Activated CD4-positive, alpha-beta T cell treated with anti-CD3 and anti-CD28 coated beads, Interleukin-2, amount 10 ng/mL, durations not matched to agents 24 days and 14 days (primary cell): Measurements from ENCODE around the gene YWHAG. TPM values are rescaled to one million over a fixed set of nuclear protein-coding genes. Genes with fewer than 3 reads are reported as not detected.
"Not testable (repeated sequence)": the region's sequence is repeated elsewhere in the genome, so short reads cannot be mapped to it uniquely, and the experiment has no call there.

Experiments used
- DNase-seq: peaks from one replicate; pipeline ENCODE4 v3.0.0; 2022
- H3K27ac Mint-ChIP-seq: one replicate; pipeline ENCODE4 v1.8.0; 2022; ENCODE audit warnings: mild to moderate bottlenecking, mixed read lengths
- H3K27me3 Mint-ChIP-seq: one replicate; pipeline ENCODE4 v1.8.0; 2022; ENCODE audit warnings: mixed read lengths
- H3K36me3 Mint-ChIP-seq: one replicate; pipeline ENCODE4 v1.8.0; 2022; ENCODE audit warnings: low read depth, mild to moderate bottlenecking, mixed read lengths
- H3K4me1 Mint-ChIP-seq: one replicate; pipeline ENCODE4 v1.8.0; 2021; ENCODE audit warnings: mixed read lengths
- H3K4me3 Mint-ChIP-seq: one replicate; pipeline ENCODE4 v1.8.0; 2022; ENCODE audit warnings: mild to moderate bottlenecking, moderate library complexity, mixed read lengths
- H3K9me3 Mint-ChIP-seq: one replicate; pipeline ENCODE4 v1.8.0; 2021; ENCODE audit warnings: mixed read lengths
- intact Hi-C: fragments of 100-400 bp; cut with micrococcal nuclease; formaldehyde crosslinking; loops from one replicate; pipeline ENCODE4 v1.15.1; 2023
- total RNA-seq: library from RNA; stranded (reverse); gene quantifications from 2 replicates; pipeline ENCODE4 v1.2.3, GENCODE V29; 2022

YWHAG gene
- total RNA-seq, 1 donor from 2014 or later, result 183 TPM

GRCh38 chr7:76301000-76301399, 57.8 kb downstream of the YWHAG start:
- H3K27me3 Mint-ChIP-seq, result peaks cover 9% of the 10 kb centered on the region
- peaks cover 16% of the 10 kb centered on the region for H3K4me1 Mint-ChIP-seq
- H3K4me3 Mint-ChIP-seq, result no peak overlapping the region
- peaks cover 11% of the 10 kb centered on the region for H3K36me3 Mint-ChIP-seq
- intact Hi-C loops, result no loop called here
- H3K9me3 Mint-ChIP-seq, result no peaks in the 10 kb centered on the region
- no peak for DNase-seq
- H3K27ac Mint-ChIP-seq, result no peak overlapping the region

GRCh38 chr7:76300166-76300731, 58.5 kb downstream of the YWHAG start:
- intact Hi-C loops, result no loop called here
- no peak overlapping the region for H3K4me3 Mint-ChIP-seq
- H3K27me3 Mint-ChIP-seq, result peaks cover 9% of the 10 kb centered on the region
- peaks cover 11% of the 10 kb centered on the region for H3K36me3 Mint-ChIP-seq
- H3K27ac Mint-ChIP-seq, result no peak overlapping the region
- H3K9me3 Mint-ChIP-seq, result no peaks in the 10 kb centered on the region
- no peak for DNase-seq
- peaks cover 16% of the 10 kb centered on the region for H3K4me1 Mint-ChIP-seq

DNA sequence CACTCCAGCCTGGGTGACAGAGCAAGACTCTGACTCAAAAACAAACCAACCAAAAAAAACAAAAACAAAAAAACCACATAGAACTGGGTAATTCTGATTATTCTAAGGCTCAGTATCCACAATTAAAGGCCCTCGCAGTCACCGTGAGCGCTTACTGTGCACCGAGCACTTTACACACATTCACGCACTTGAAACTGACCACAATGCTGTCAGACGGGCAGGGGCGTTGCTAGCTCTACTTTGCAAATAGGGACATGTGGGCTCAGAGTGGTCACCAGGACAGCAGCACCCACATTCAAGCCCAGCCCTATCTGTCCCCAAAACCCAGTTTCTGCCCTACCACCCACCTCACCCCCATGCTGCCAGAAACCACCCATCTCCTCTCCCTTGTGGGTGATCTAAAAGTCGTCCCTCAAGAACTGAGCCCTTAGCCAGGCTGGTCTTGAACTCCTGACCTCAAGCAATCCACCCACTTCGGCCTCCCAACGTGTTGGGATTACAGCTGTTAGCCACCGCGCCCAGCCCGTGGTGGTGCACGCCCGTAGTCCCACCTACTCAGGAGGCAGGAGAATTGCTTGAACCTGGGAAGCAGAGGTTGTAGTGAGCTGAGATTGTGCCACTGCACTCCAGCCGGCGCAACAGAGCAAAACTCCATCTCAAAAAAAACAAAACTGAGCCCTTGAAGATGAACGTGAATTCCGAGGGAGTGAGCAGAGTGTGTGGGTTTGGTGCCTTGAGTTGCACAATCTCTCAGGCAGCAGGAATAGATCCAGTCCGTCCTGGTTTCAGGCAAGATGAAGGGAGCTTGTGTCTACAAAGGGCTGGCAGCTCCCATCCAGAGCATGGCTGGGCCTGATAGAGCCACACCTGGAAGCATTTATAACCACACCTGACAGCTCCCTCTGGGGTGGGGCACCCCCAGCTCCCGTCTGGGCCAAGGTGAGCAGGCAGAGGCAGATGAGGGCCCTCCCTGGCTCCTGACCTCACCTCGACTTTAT, 61.7 kb downstream of the YWHAG start:
- Mint-ChIP-seq H3K27ac (no peak overlapping the region), H3K9me3 (no peaks in the 10 kb centered on the region), H3K4me3 (no peak overlapping the region), H3K27me3 (peaks cover 3% of the 10 kb centered on the region), H3K4me1 (peaks cover 3% of the 10 kb centered on the region), H3K36me3 (no peaks in the 10 kb centered on the region)
- intact Hi-C loops, result no loop called here
- no peak for DNase-seq

GRCh38 chr7:76294344-76295024, 64.3 kb downstream of the YWHAG start:
- intact Hi-C loops, result no loop called here
- no peaks in the 10 kb centered on the region for H3K36me3 Mint-ChIP-seq
- H3K9me3 Mint-ChIP-seq, result no peaks in the 10 kb centered on the region
- no peaks in the 10 kb centered on the region for H3K27me3 Mint-ChIP-seq
- no peak for DNase-seq
- peaks cover 14% of the 10 kb centered on the region for H3K4me1 Mint-ChIP-seq
- no peak overlapping the region for H3K4me3 Mint-ChIP-seq
- H3K27ac Mint-ChIP-seq, result no peak overlapping the region

GRCh38 chr7:76293407-76293901, 65.3 kb downstream of the YWHAG start:
- H3K27me3 Mint-ChIP-seq, result no peaks in the 10 kb centered on the region
- intact Hi-C loops, result no loop called here
- H3K36me3 Mint-ChIP-seq, result no peaks in the 10 kb centered on the region
- peaks cover 16% of the 10 kb centered on the region for H3K4me1 Mint-ChIP-seq
- H3K27ac Mint-ChIP-seq, result peak overlapping the region; percentile 19
- no peaks in the 10 kb centered on the region for H3K9me3 Mint-ChIP-seq
- no peak overlapping the region for H3K4me3 Mint-ChIP-seq
- DNase-seq, result no peak

GRCh38 chr7:76292911-76293310, 65.9 kb downstream of the YWHAG start:
- peaks cover 16% of the 10 kb centered on the region for H3K4me1 Mint-ChIP-seq
- H3K27me3 Mint-ChIP-seq, H3K27ac Mint-ChIP-seq, intact Hi-C loops, DNase-seq, H3K9me3 Mint-ChIP-seq, H3K36me3 Mint-ChIP-seq, H3K4me3 Mint-ChIP-seq: not testable (repeated sequence)

GRCh38 chr7:76292213-76292573, 66.6 kb downstream of the YWHAG start:
- Mint-ChIP-seq H3K4me1 (peaks cover 16% of the 10 kb centered on the region), H3K27me3 (no peaks in the 10 kb centered on the region), H3K4me3 (peak overlapping the region; percentile 15), H3K36me3 (no peaks in the 10 kb centered on the region), H3K27ac (peak overlapping the region; percentile 20), H3K9me3 (no peaks in the 10 kb centered on the region)
- DNase-seq, result no peak
- intact Hi-C loops, result no loop called here

GRCh38 chr7:76291351-76292212, 67.2 kb downstream of the YWHAG start:
- Mint-ChIP-seq H3K27ac (peak overlapping the region; percentile 77), H3K27me3 (no peaks in the 10 kb centered on the region), H3K9me3 (no peaks in the 10 kb centered on the region), H3K36me3 (no peaks in the 10 kb centered on the region), H3K4me1 (peaks cover 16% of the 10 kb centered on the region), H3K4me3 (peak overlapping the region; percentile 33)
- intact Hi-C loops, result loop anchor here (1.0 to 2.0 kb wide), 5 partner anchors 12 to 67 kb away; partner anchors contain the start of gene YWHAG
- peak; percentile 97 for DNase-seq

DNA sequence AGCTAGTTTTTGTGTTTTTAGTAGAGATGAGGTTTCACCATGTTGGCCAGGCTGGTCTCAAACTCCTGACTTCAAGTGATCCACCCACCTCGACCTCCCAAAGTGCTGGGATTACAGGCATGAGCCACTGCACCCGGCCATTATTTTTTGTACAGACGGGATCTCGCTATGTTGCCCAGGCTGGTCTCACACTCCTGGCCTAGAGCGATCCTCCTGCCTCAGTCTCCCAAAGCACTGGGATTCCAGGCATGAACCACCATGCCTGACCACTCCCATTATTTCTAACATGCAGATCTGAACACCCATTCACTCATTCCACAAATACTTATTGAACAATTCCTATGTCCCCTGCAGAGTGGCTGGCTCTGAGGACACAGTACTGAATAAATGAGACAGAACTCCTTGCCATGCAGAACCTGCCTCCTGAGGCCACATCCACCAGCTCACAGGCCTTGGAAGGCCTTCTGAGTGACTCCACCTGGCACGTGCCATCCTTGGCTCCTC, 67.9 kb downstream of the YWHAG start:
- intact Hi-C loops, result loop anchor here (1.0 to 2.0 kb wide), 5 partner anchors 12 to 68 kb away; partner anchors contain the start of gene YWHAG

GRCh38 chr7:76286842-76287403, 71.9 kb downstream of the YWHAG start:
- DNase-seq, result no peak
- H3K4me3 Mint-ChIP-seq, result no peak overlapping the region
- peaks cover 25% of the 10 kb centered on the region for H3K27me3 Mint-ChIP-seq
- no peak overlapping the region for H3K27ac Mint-ChIP-seq
- H3K4me1 Mint-ChIP-seq, result peaks cover 15% of the 10 kb centered on the region
- no peaks in the 10 kb centered on the region for H3K36me3 Mint-ChIP-seq
- intact Hi-C loops, result no loop called here
- no peaks in the 10 kb centered on the region for H3K9me3 Mint-ChIP-seq

More for the DNA sequence above, 67.9 kb downstream of the YWHAG start:
- peak overlapping the region; percentile 33 for H3K4me3 Mint-ChIP-seq
- not testable (repeated sequence) for DNase-seq, H3K9me3 Mint-ChIP-seq, H3K27me3 Mint-ChIP-seq, H3K36me3 Mint-ChIP-seq
- peak overlapping the region; percentile 77 for H3K27ac Mint-ChIP-seq
- H3K4me1 Mint-ChIP-seq, result peaks cover 16% of the 10 kb centered on the region

DNA sequence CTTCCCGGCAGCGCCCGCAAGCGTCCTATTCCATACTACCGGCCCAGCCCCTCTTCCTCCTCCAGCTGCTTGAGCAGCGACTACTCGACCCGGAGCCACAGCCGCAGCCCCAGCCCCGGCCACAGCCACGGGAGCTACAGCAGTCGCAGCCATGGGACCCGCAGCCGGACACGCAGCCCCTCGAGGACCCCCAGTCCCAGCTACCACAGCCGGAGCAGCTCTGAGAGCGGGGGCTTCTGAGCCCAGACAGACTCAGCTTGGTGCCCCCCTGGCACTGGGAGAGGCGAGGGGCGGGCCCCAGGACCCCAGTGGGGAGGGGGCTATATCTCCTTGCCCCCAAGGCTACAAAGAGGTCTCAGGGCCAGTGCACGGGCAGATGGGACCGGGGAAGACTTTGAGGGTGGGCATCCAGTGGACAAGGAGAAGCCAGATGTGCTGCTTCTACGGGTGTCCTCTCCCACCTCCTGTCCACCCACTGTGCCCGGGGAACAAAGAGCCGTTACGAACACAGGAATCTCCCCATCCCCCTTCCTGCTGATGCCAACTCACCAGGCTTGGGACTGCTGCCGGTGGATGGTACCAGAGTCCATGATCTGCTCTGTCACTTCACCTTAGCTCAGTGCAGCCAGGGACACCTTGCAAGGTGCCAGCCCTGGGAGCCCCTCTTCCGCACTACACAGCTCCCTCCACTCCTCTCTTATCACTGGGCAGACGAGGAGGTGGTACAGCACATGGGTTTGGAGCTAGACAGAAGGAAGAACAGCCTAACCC, 73.0 kb downstream of the YWHAG start:
- DNase-seq, result no peak
- no peak overlapping the region for H3K27ac Mint-ChIP-seq
- peaks cover 2% of the 10 kb centered on the region for H3K36me3 Mint-ChIP-seq
- H3K4me1 Mint-ChIP-seq, result peaks cover 10% of the 10 kb centered on the region
- no peaks in the 10 kb centered on the region for H3K9me3 Mint-ChIP-seq
- H3K4me3 Mint-ChIP-seq, result no peak overlapping the region
- peaks cover 31% of the 10 kb centered on the region for H3K27me3 Mint-ChIP-seq
- intact Hi-C loops, result no loop called here
